Fibroblast of villous mesenchyme (primary cell): ENCODE results near the gene RALA. TPM values are rescaled to one million over a fixed set of nuclear protein-coding genes. Genes with fewer than 3 reads are reported as not detected.

Experiments
- DNase-seq: peaks from one replicate; pipeline ENCODE4 v3.0.0-alpha.2; 2010; ENCODE audit warnings: low read depth
- H3K4me3 ChIP-seq: 2 replicates; pipeline ENCODE4 v1.5.1; 2011; ENCODE audit warnings: low read depth, mild to moderate bottlenecking, low read length
- CTCF ChIP-seq: IDR thresholded peaks from 2 replicates; pipeline ENCODE4 v1.5.1; 2012; ENCODE audit warnings: low read depth, mild to moderate bottlenecking, low read length; ENCODE audit not compliant: insufficient read depth
- total RNA-seq: library from RNA; depleted of rRNA; stranded (reverse); fragments of >200 nt; gene quantifications from 2 replicates; pipeline ENCODE4 v1.2.3, GENCODE V29; 2012

RALA gene
- total RNA-seq, 1 donor = 20.3 TPM

- DNase-seq = no peak
- TF ChIP-seq CTCF = no peak
- no peak overlapping the region for H3K4me3 ChIP-seq
These were observed 6.4 kb upstream of the RALA start for GRCh38 chr7:39617005-39617404.

GRCh38 chr7:39618868-39619267 lies 4.5 kb upstream of the RALA start:
- no peak overlapping the region for H3K4me3 ChIP-seq
- no peak for TF ChIP-seq CTCF
- DNase-seq = no peak

- no peak overlapping the region for H3K4me3 ChIP-seq
- no peak for TF ChIP-seq CTCF
- DNase-seq = no peak
These were observed 2.9 kb upstream of the RALA start for GRCh38 chr7:39620486-39620885.

- no peak for TF ChIP-seq CTCF
- DNase-seq = peak; percentile 59
- H3K4me3 ChIP-seq = no peak overlapping the region
These were observed 2.1 kb upstream of the RALA start for GRCh38 chr7:39621261-39621660.

GRCh38 chr7:39621784-39622411 lies 1.5 kb upstream of the RALA start:
- DNase-seq = no peak
- peak overlapping the region; percentile 81 for H3K4me3 ChIP-seq
- no peak for TF ChIP-seq CTCF

GRCh38 chr7:39622609-39623008 lies 763 bp upstream of the RALA start:
- H3K4me3 ChIP-seq = peak overlapping the region; percentile 81
- no peak for TF ChIP-seq CTCF
- DNase-seq = no peak

GRCh38 chr7:39623732-39624441 lies 515 bp downstream of the RALA start:
- H3K4me3 ChIP-seq = peak overlapping the region; percentile 81
- TF ChIP-seq CTCF = no peak
- no peak for DNase-seq
